ENCODE data around the gene RHBDL1.
A peak's percentile ranks its signal among the peaks of the same experiment; 100 is the strongest.

The RHBDL1 gene

GRCh38 chr16:674968-675883, at the start of gene RHBDL1:
RHBDL1 (plus strand) TSS chr16:675671; CDS start chr16:675791, 120 bp downstream.
- DNase-seq = no peak

GRCh38 chr16:625977-626765, 49.3 kb upstream of the RHBDL1 start:
- DNase-seq = no peak

GRCh38 chr16:626787-627453, 48.6 kb upstream of the RHBDL1 start:
- no peak for DNase-seq

GRCh38 chr16:627454-628239, 47.8 kb upstream of the RHBDL1 start:
- DNase-seq = no peak

- DNase-seq = no peak
These were observed 47.0 kb upstream of the RHBDL1 start for GRCh38 chr16:628321-629061.

- no peak for DNase-seq
These were observed 46.2 kb upstream of the RHBDL1 start for GRCh38 chr16:629185-629832.

- DNase-seq = no peak
These were observed 45.6 kb upstream of the RHBDL1 start for GRCh38 chr16:629833-630248.

- DNase-seq = no peak
These were observed 45.1 kb upstream of the RHBDL1 start for GRCh38 chr16:630249-630814.

GRCh38 chr16:630815-631405, 44.6 kb upstream of the RHBDL1 start, which contains the start of gene WFIKKN1:
WFIKKN1 (plus strand) TSS chr16:630985; CDS start chr16:631254, 269 bp downstream.
- DNase-seq = no peak

- no peak for DNase-seq
These were observed 43.6 kb upstream of the RHBDL1 start for GRCh38 chr16:631808-632358.

- no peak for DNase-seq
These were observed 42.8 kb upstream of the RHBDL1 start for GRCh38 chr16:632486-633335.

GRCh38 chr16:633336-634050, 42.0 kb upstream of the RHBDL1 start:
- no peak for DNase-seq

GRCh38 chr16:634051-634670, 41.3 kb upstream of the RHBDL1 start:
- DNase-seq = no peak

- no peak for DNase-seq
These were observed 40.5 kb upstream of the RHBDL1 start for GRCh38 chr16:634996-635395.

- no peak for DNase-seq
These were observed 39.8 kb upstream of the RHBDL1 start for GRCh38 chr16:635573-636205.

GRCh38 chr16:636206-637080, 39.0 kb upstream of the RHBDL1 start, which contains the start of gene METTL26:
METTL26 (minus strand) TSS chr16:636305; CDS start chr16:636290, 15 bp downstream.
- DNase-seq = peak; percentile 94
